Endothelial cell of umbilical vein (primary cell): ENCODE data around the gene NT5DC2.

Experiments used
- CTCF ChIP-seq, 2 donors: IDR thresholded peaks; 1 replicate in 1 of 2; 2 replicates in 1 of 2; pipeline ENCODE4 v1.5.1; 2011; ENCODE audit warnings: low read length in 2 of 2, mild to moderate bottlenecking in 2 of 2, moderate library complexity in 2 of 2, control low read depth in 1 of 2, inconsistent platforms in 1 of 2, low read depth in 1 of 2; ENCODE audit not compliant: insufficient read depth in 1 of 2; ENCODE audit errors: extremely low read depth in 1 of 2
- EZH2 ChIP-seq: IDR thresholded peaks from 2 replicates; pipeline ENCODE4 v1.6.1; 2012; ENCODE audit warnings: borderline replicate concordance, low read depth, mild to moderate bottlenecking, moderate library complexity, low read length, inconsistent platforms; ENCODE audit not compliant: severe bottlenecking
- FOS ChIP-seq: IDR thresholded peaks from 2 replicates; pipeline ENCODE4 v1.6.1; 2011; ENCODE audit warnings: mild to moderate bottlenecking, low read length, moderate library complexity, borderline replicate concordance; ENCODE audit not compliant: insufficient read depth
- GATA2 ChIP-seq: IDR thresholded peaks from 2 replicates; pipeline ENCODE4 v1.7.0; 2011; ENCODE audit warnings: low read depth, mild to moderate bottlenecking, moderate library complexity, mixed read lengths, low read length; ENCODE audit not compliant: insufficient read length, insufficient read depth
- JUN ChIP-seq: IDR thresholded peaks from 2 replicates; pipeline ENCODE4 v1.6.1; 2011; ENCODE audit warnings: borderline replicate concordance, low read depth; ENCODE audit not compliant: insufficient read length, insufficient read depth
- MAX ChIP-seq: IDR thresholded peaks from 2 replicates; pipeline ENCODE4 v1.6.1; 2011; ENCODE audit not compliant: insufficient read depth, insufficient read length
- MYC ChIP-seq: IDR thresholded peaks from one replicate; pipeline ENCODE4 v1.6.1; 2011; ENCODE audit warnings: mild to moderate bottlenecking, low read depth, low read length
- POLR2A ChIP-seq: IDR thresholded peaks from 2 replicates; pipeline ENCODE4 v1.6.1; 2012; ENCODE audit warnings: low read depth, mild to moderate bottlenecking, control low read depth, low read length
- POLR2AphosphoS5 ChIP-seq: IDR thresholded peaks from 2 replicates; pipeline ENCODE4 v1.6.1; 2012; ENCODE audit warnings: low read depth, mild to moderate bottlenecking, control low read depth, low read length, moderate library complexity; ENCODE audit not compliant: insufficient read depth

GRCh38 chr3:52483577-52484381, 49.9 kb downstream of the NT5DC2 start:
- TF ChIP-seq POLR2A: no peak
- no peak for TF ChIP-seq CTCF (IDR thresholded peaks at IDR 0.05; ENCODE audit: extremely low read depth in 1 of 2, insufficient read depth in 1 of 2, low read depth in 1 of 2, low read length in 2 of 2)
- no peak for TF ChIP-seq EZH2
- TF ChIP-seq GATA2: no peak
- TF ChIP-seq FOS: no peak
- no peak for TF ChIP-seq POLR2AphosphoS5
- no peak for TF ChIP-seq MAX
- no peak for TF ChIP-seq JUN
- TF ChIP-seq MYC: no peak
